ENCODE results near the gene IPPK.

GRCh38 chr9:92711844-92712243, 41.9 kb upstream of the IPPK start:
- TF ChIP-seq SAP30 (IDR thresholded peaks at IDR 0.05; ENCODE audit: insufficient read depth, insufficient replicate concordance, low read length) = no peak
- TF ChIP-seq RXRA (IDR thresholded peaks at IDR 0.05; ENCODE audit: insufficient read depth, low read depth, low read length) = no peak
- TF ChIP-seq CHD2 (IDR thresholded peaks at IDR 0.05; ENCODE audit: low read length) = no peak
- TF ChIP-seq CTCF (IDR thresholded peaks at IDR 0.05; ENCODE audit: control extremely low read depth in 1 of 3, insufficient read depth in 1 of 3, low read depth in 1 of 3, low read length in 3 of 3) = no peak
- no peak for TF ChIP-seq YY1 (IDR thresholded peaks at IDR 0.05; ENCODE audit: low read depth, low read length)
- no peak for TF ChIP-seq RFX5 (IDR thresholded peaks at IDR 0.05; ENCODE audit: borderline replicate concordance, low read depth, low read length)
- TF ChIP-seq SRF (IDR thresholded peaks at IDR 0.05; ENCODE audit: low read depth, low read length) = no peak
- no peak for TF ChIP-seq CEBPB (IDR thresholded peaks at IDR 0.05; ENCODE audit: low read depth, low read length)
- no peak for TF ChIP-seq GABPA (IDR thresholded peaks at IDR 0.05; ENCODE audit: borderline replicate concordance, insufficient read depth, low read length)
- no peak for TF ChIP-seq MAX (IDR thresholded peaks at IDR 0.05)
- no peak for TF ChIP-seq ZNF274 (IDR thresholded peaks at IDR 0.05; ENCODE audit: borderline replicate concordance, extremely low read depth, low read length)
- no peak for TF ChIP-seq POLR2A (IDR thresholded peaks at IDR 0.05; ENCODE audit: control extremely low read depth in 1 of 2, low read depth in 2 of 2, low read length in 2 of 2)
- no peak for TF ChIP-seq EZH2 (IDR thresholded peaks at IDR 0.05; ENCODE audit: low read depth, low read length, severe bottlenecking)

All from H1 (cell line).